SJCRH30 (cell line): ENCODE data around the gene NMNAT2. TPM values are rescaled to one million over a fixed set of nuclear protein-coding genes. Genes with fewer than 3 reads are reported as not detected.

Experiments
- DNase-seq, 2 experiments: peaks; one replicate each; pipeline ENCODE4 v3.0.0-alpha.2; 2015 to 2020
- H3K27ac ChIP-seq: fragments of 250-450 bp; sonication (Bioruptor Pico); 2 replicates; pipeline ENCODE4 v1.5.1; 2020; ENCODE audit warnings: mild to moderate bottlenecking, moderate library complexity
- H3K27me3 ChIP-seq: fragments of 250-450 bp; sonication (Bioruptor Pico); 2 replicates; pipeline ENCODE4 v1.5.1; 2020; ENCODE audit warnings: mild to moderate bottlenecking, moderate library complexity
- H3K36me3 ChIP-seq: fragments of 250-450 bp; sonication (Bioruptor Pico); 2 replicates; pipeline ENCODE4 v1.5.1; 2020; ENCODE audit warnings: mild to moderate bottlenecking, moderate library complexity
- H3K4me1 ChIP-seq: fragments of 250-450 bp; sonication (Bioruptor Pico); 2 replicates; pipeline ENCODE4 v1.5.1; 2020; ENCODE audit warnings: mild to moderate bottlenecking, moderate library complexity
- H3K4me3 ChIP-seq: fragments of 250-450 bp; sonication (Bioruptor Pico); 2 replicates; pipeline ENCODE4 v1.5.1; 2020; ENCODE audit warnings: mild to moderate bottlenecking, moderate library complexity
- H3K9me3 ChIP-seq: fragments of 250-450 bp; sonication (Bioruptor Pico); replicated peaks from 2 replicates; pipeline ENCODE4 v1.5.1; 2020; ENCODE audit warnings: mild to moderate bottlenecking, moderate library complexity
- total RNA-seq: library from RNA; depleted of rRNA; stranded (reverse); fragments of >200 nt; shearing (Covaris generic); gene quantifications from 2 replicates; pipeline ENCODE4 v1.2.3, GENCODE V29; 2014

The NMNAT2 gene
- total RNA-seq, 1 experiment from 2014 or later = not detected

DNA sequence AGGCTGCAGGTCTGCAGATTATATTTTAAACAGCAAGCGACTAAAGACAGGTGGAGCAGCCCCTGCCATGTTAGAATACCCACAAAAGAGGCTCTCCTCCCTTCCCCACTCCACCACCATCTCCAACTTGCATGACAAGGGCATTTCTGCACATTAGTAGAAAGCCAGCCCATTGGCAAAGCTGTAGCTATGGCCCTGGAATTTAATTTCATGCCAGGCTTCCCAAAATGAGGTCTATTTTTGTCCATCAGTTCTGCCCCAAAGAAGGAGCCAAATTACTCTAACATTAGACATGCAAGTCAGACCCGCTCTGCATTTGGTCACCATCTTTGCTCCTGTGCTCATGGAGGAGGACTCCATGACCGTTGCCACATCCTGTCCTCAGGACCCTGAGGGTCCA, 116.9 kb downstream of the NMNAT2 start:
- no peak overlapping the region for H3K27ac ChIP-seq
- no peak for DNase-seq
- H3K36me3 ChIP-seq = no peaks in the 10 kb centered on the region
- H3K27me3 ChIP-seq = no peaks in the 10 kb centered on the region
- H3K4me1 ChIP-seq = no peaks in the 10 kb centered on the region
- no peak overlapping the region for H3K4me3 ChIP-seq
- H3K9me3 ChIP-seq = no peaks in the 10 kb centered on the region

DNA sequence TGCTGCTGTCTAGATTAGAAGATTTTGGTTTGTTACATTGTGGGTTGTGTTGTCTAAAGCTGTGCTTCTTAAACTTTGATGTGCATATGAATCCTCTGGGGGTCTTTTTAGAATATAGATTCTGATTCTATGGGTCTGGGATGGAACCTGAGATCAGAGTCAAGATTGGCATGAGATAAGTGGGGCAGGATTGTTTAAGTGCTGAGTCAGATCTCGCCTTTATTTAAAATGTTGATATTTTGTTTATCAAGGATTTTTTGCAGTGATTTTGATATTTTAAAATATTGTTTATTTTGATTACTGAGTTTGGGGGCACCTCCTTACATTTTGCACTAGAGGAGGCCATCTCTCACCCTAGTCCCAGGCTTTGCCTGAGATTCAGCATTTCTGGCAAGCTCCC, 117.4 kb downstream of the NMNAT2 start:
- H3K27ac ChIP-seq = no peak overlapping the region
- no peaks in the 10 kb centered on the region for H3K9me3 ChIP-seq
- no peaks in the 10 kb centered on the region for H3K36me3 ChIP-seq
- H3K4me1 ChIP-seq = no peaks in the 10 kb centered on the region
- no peak overlapping the region for H3K4me3 ChIP-seq
- DNase-seq = no peak
- H3K27me3 ChIP-seq = no peaks in the 10 kb centered on the region

DNA sequence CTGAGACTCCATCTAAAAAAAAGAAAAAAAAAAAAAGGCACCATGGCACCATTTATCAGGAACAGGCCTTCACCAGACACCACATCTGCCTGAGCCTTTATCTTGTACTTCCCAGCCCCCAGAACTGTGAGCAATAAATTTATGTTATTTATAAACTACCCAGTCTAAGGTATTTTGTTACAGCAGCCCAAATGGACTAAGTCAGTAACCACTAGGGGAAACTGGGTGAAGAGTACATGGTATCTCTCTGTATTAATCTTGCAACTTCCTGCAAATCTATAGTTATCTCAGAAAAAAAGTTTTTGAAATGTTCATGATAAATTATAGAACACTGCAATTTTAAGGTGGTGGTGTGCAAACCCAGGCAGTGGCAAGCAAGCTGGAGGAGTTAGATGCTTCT, 117.8 kb downstream of the NMNAT2 start:
- DNase-seq = no peak
- no peak overlapping the region for H3K27ac ChIP-seq
- H3K9me3 ChIP-seq = no peaks in the 10 kb centered on the region
- H3K4me3 ChIP-seq = no peak overlapping the region
- no peaks in the 10 kb centered on the region for H3K27me3 ChIP-seq
- H3K4me1 ChIP-seq = no peaks in the 10 kb centered on the region
- no peaks in the 10 kb centered on the region for H3K36me3 ChIP-seq

- DNase-seq = no peak
- no peak overlapping the region for H3K27ac ChIP-seq
- H3K9me3 ChIP-seq = no peaks in the 10 kb centered on the region
- no peaks in the 10 kb centered on the region for H3K27me3 ChIP-seq
- no peak overlapping the region for H3K4me3 ChIP-seq
- H3K36me3 ChIP-seq = no peaks in the 10 kb centered on the region
- no peaks in the 10 kb centered on the region for H3K4me1 ChIP-seq
These were observed 121.4 kb downstream of the NMNAT2 start for GRCh38 chr1:183296782-183297181.

DNA sequence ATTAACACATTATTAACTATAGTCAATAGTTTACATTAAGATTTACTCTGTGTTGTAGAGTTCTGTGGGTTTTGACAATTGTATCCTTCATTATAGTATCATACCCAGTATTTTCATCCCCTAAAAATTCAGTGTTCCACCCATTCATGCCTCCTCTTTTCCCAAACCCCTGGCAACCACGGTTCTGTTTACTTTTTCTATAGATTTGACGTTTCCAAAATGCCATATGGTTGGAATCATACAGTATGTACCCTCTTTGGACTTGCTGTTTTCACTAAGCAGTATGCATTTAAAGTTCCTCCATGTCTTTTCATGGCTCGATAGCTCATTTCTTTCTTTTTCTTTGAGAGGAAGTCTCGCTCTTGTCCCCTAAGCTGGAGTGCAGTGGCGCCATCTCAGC, 122.7 kb downstream of the NMNAT2 start:
- H3K4me1 ChIP-seq = no peaks in the 10 kb centered on the region
- H3K36me3 ChIP-seq = no peaks in the 10 kb centered on the region
- no peak overlapping the region for H3K27ac ChIP-seq
- DNase-seq = no peak
- no peaks in the 10 kb centered on the region for H3K9me3 ChIP-seq
- H3K4me3 ChIP-seq = no peak overlapping the region
- no peaks in the 10 kb centered on the region for H3K27me3 ChIP-seq

GRCh38 chr1:183293876-183294275, 124.3 kb downstream of the NMNAT2 start:
- Histone ChIP-seq H3K4me3 (no peak overlapping the region), H3K36me3 (no peaks in the 10 kb centered on the region), H3K4me1 (no peaks in the 10 kb centered on the region), H3K9me3 (no peaks in the 10 kb centered on the region), H3K27me3 (no peaks in the 10 kb centered on the region), H3K27ac (no peak overlapping the region)
- no peak for DNase-seq

DNA sequence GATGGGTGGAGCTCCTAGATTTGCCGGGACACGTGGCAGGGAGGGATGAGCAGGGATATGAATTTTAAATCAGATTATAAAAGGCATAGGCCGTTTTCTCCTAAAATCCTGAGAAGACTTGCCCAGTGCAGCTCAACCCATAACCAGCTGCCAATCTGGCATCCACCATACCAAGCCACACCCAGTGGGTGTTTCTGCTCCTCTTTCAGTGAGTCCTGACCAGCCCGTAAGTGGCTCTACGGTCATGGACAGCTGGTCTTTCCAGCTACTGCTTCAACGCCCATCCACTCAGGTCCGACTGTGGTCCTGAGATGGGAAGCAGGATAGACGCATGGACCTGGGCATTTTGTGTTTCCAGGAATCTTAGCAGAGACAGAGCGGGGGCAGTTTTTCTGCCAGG, 124.9 kb downstream of the NMNAT2 start:
- DNase-seq = no peak

GRCh38 chr1:183291802-183292514, 126.2 kb downstream of the NMNAT2 start:
- no peak for DNase-seq
- no peaks in the 10 kb centered on the region for H3K9me3 ChIP-seq

More for the DNA sequence above, 124.9 kb downstream of the NMNAT2 start:
- Histone ChIP-seq H3K27me3 (no peaks in the 10 kb centered on the region), H3K4me3 (no peak overlapping the region), H3K9me3 (no peaks in the 10 kb centered on the region), H3K36me3 (no peaks in the 10 kb centered on the region), H3K27ac (no peak overlapping the region), H3K4me1 (no peaks in the 10 kb centered on the region)

DNA sequence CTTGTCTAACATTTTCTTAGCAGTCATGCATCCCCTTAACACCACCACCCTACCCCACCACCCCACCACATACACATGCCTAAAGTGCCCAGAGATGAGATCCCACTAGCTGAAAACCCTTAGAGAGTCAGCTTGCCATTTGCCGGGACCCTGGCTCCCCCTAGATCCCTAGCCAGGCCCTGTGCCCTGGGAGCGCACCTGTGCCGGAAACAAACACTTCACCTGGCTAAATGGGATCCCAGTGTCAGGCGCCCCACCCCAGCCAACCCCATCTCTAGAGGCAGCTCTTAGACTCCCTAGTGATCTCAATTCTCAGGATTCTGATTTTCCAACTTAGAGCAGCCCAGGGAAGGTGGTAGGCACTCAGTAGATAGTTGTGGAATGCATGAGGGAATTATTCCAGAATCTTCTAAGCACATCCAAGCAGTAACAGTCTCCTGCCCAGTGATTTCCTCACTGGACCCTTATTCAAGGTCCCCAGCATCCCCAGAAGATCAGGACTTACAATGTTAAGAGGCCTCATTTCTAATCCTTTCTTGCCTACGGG, 126.9 kb downstream of the NMNAT2 start:
- Histone ChIP-seq H3K4me3 (no peak overlapping the region), H3K9me3 (no peaks in the 10 kb centered on the region), H3K27ac (no peak overlapping the region), H3K4me1 (no peaks in the 10 kb centered on the region), H3K36me3 (no peaks in the 10 kb centered on the region), H3K27me3 (no peaks in the 10 kb centered on the region)
- no peak for DNase-seq

More at GRCh38 chr1:183291802-183292514, 126.2 kb downstream of the NMNAT2 start:
- Histone ChIP-seq H3K27ac (no peak overlapping the region), H3K4me3 (no peak overlapping the region), H3K4me1 (no peaks in the 10 kb centered on the region), H3K27me3 (no peaks in the 10 kb centered on the region), H3K36me3 (no peaks in the 10 kb centered on the region)

- Histone ChIP-seq H3K4me3 (no peak overlapping the region), H3K9me3 (no peaks in the 10 kb centered on the region), H3K27me3 (no peaks in the 10 kb centered on the region), H3K4me1 (no peaks in the 10 kb centered on the region), H3K27ac (no peak overlapping the region), H3K36me3 (no peaks in the 10 kb centered on the region)
- DNase-seq = no peak
These were observed 127.6 kb downstream of the NMNAT2 start for GRCh38 chr1:183290628-183291027.

GRCh38 chr1:183289051-183289496, 129.1 kb downstream of the NMNAT2 start:
- Histone ChIP-seq H3K4me3 (no peak overlapping the region), H3K27me3 (no peaks in the 10 kb centered on the region), H3K36me3 (no peaks in the 10 kb centered on the region), H3K9me3 (no peaks in the 10 kb centered on the region), H3K27ac (no peak overlapping the region), H3K4me1 (no peaks in the 10 kb centered on the region)
- no peak for DNase-seq

- no peaks in the 10 kb centered on the region for H3K27me3 ChIP-seq
- no peak overlapping the region for H3K27ac ChIP-seq
- H3K4me3 ChIP-seq = no peak overlapping the region
- no peaks in the 10 kb centered on the region for H3K9me3 ChIP-seq
- no peaks in the 10 kb centered on the region for H3K4me1 ChIP-seq
- no peaks in the 10 kb centered on the region for H3K36me3 ChIP-seq
- no peak for DNase-seq
These were observed 129.6 kb downstream of the NMNAT2 start for GRCh38 chr1:183288583-183288982.

- H3K9me3 ChIP-seq = no peaks in the 10 kb centered on the region
- DNase-seq = no peak
- H3K4me1 ChIP-seq = no peaks in the 10 kb centered on the region; the same call in 1 of the 2 replicates
- H3K4me3 ChIP-seq = no peak overlapping the region
- no peaks in the 10 kb centered on the region for H3K27me3 ChIP-seq
- no peak overlapping the region for H3K27ac ChIP-seq
- no peaks in the 10 kb centered on the region for H3K36me3 ChIP-seq
These were observed 130.9 kb downstream of the NMNAT2 start for GRCh38 chr1:183287191-183287675.

DNA sequence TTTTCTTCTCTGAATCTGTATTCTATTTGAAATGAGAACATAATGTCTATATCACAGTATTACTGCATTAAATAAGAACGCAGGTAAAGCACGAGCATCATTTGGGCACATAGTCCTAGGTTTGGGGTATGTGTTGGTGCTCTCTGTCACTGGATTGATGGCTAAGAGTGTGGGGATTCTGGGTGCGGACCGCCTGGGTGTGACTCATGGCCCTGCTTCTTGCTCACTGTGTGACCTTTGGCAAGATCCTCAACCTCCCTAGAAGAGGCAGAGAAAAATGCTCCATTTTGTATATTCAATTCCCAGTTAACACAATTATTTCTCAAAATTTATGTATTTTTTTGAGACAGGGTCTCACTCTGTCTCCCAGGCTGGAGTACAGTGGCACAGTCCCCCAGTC, 132.4 kb downstream of the NMNAT2 start:
- DNase-seq = no peak
- no peaks in the 10 kb centered on the region for H3K36me3 ChIP-seq
- H3K27me3 ChIP-seq = no peaks in the 10 kb centered on the region
- H3K4me3 ChIP-seq = no peak overlapping the region
- peaks cover 6% of the 10 kb centered on the region; the same call in 1 of the 2 replicates for H3K4me1 ChIP-seq
- no peaks in the 10 kb centered on the region for H3K9me3 ChIP-seq
- H3K27ac ChIP-seq = no peak overlapping the region

GRCh38 chr1:183285256-183285655, 132.9 kb downstream of the NMNAT2 start:
- H3K4me3 ChIP-seq = no peak overlapping the region
- H3K9me3 ChIP-seq = no peaks in the 10 kb centered on the region
- peaks cover 6% of the 10 kb centered on the region; the same call in 1 of the 2 replicates for H3K4me1 ChIP-seq
- no peaks in the 10 kb centered on the region for H3K36me3 ChIP-seq
- no peak for DNase-seq
- no peaks in the 10 kb centered on the region for H3K27me3 ChIP-seq
- H3K27ac ChIP-seq = no peak overlapping the region

GRCh38 chr1:183284086-183284485, 134.1 kb downstream of the NMNAT2 start:
- H3K9me3 ChIP-seq = no peaks in the 10 kb centered on the region
- no peak for DNase-seq
- H3K27me3 ChIP-seq = no peaks in the 10 kb centered on the region
- no peak overlapping the region for H3K4me3 ChIP-seq
- no peak overlapping the region for H3K27ac ChIP-seq
- peaks cover 8% of the 10 kb centered on the region; the same call in 1 of the 2 replicates for H3K4me1 ChIP-seq
- no peaks in the 10 kb centered on the region for H3K36me3 ChIP-seq
